MM.1S (cell line): ENCODE measurements around the gene KIF5C.

Experiments
- DNase-seq: peaks from one replicate; pipeline ENCODE4 v3.0.0-alpha.2; 2015
- H2AFZ ChIP-seq: fragments of 300-600 bp; sonication (generic); 2 replicates; pipeline ENCODE4 v1.6.0; 2016; ENCODE audit warnings: antibody characterized with exemption, low read length
- H3F3A ChIP-seq: fragments of 300-600 bp; sonication (generic); 2 replicates; pipeline ENCODE4 v1.6.1; 2016; ENCODE audit warnings: mild to moderate bottlenecking, antibody characterized with exemption, low read length, moderate library complexity, mixed read lengths; ENCODE audit not compliant: insufficient read depth
- H3K27ac ChIP-seq: fragments of 300-600 bp; sonication (generic); 2 replicates; pipeline ENCODE4 v1.5.1; 2016; ENCODE audit warnings: mild to moderate bottlenecking, low read length
- H3K27me3 ChIP-seq: fragments of 300-600 bp; sonication (generic); replicated peaks from 2 replicates; pipeline ENCODE4 v1.6.0; 2016; ENCODE audit warnings: low read length; ENCODE audit not compliant: insufficient read depth
- H3K36me3 ChIP-seq: fragments of 300-600 bp; sonication (generic); replicated peaks from 2 replicates; pipeline ENCODE4 v1.6.1; 2016; ENCODE audit warnings: mild to moderate bottlenecking, low read length, mixed read lengths; ENCODE audit not compliant: insufficient read depth
- H3K4me1 ChIP-seq: fragments of 300-600 bp; sonication (generic); 2 replicates; pipeline ENCODE4 v1.6.1; 2016; ENCODE audit warnings: low read length, mixed read lengths
- H3K4me2 ChIP-seq: fragments of 300-600 bp; sonication (generic); 2 replicates; pipeline ENCODE4 v1.6.0; 2016; ENCODE audit warnings: low read depth, low read length
- H3K4me3 ChIP-seq: fragments of 300-600 bp; sonication (generic); 2 replicates; pipeline ENCODE4 v1.5.1; 2016; ENCODE audit warnings: low read length, mixed read lengths
- H3K79me2 ChIP-seq: fragments of 300-600 bp; sonication (generic); 2 replicates; pipeline ENCODE4 v1.6.1; 2016; ENCODE audit warnings: mixed run types, low read length, mixed read lengths
- H3K9ac ChIP-seq: fragments of 300-600 bp; sonication (generic); 2 replicates; pipeline ENCODE4 v1.6.1; 2016; ENCODE audit warnings: low read length, mixed read lengths
- H3K9me2 ChIP-seq: fragments of 300-600 bp; sonication (generic); replicated peaks from 2 replicates; pipeline ENCODE4 v1.6.1; 2016; ENCODE audit warnings: mild to moderate bottlenecking, low read length, mixed read lengths; ENCODE audit not compliant: insufficient read depth
- H3K9me3 ChIP-seq: fragments of 300-600 bp; sonication (generic); replicated peaks from 2 replicates; pipeline ENCODE4 v1.6.1; 2016; ENCODE audit warnings: mild to moderate bottlenecking, low read length, mixed read lengths; ENCODE audit not compliant: insufficient read depth
- H4K20me1 ChIP-seq: fragments of 300-600 bp; sonication (generic); 2 replicates; pipeline ENCODE4 v1.6.1; 2016; ENCODE audit warnings: mild to moderate bottlenecking, low read length, moderate library complexity, mixed read lengths; ENCODE audit not compliant: insufficient read depth
- EZH2 ChIP-seq: fragments of 300-600 bp; sonication (generic); optimal IDR thresholded peaks from 2 replicates; pipeline ENCODE3; 2017; ENCODE audit warnings: low read depth, mild to moderate bottlenecking, antibody characterized with exemption, low read length, mixed read lengths
- EZH2phosphoT487 ChIP-seq: fragments of 300-600 bp; sonication (generic); IDR thresholded peaks from 2 replicates; pipeline ENCODE4 v1.6.1; 2018; ENCODE audit warnings: antibody characterized with exemption, low read length
- TF ChIP-seq, protein P1 (sequence below): fragments of 300-600 bp; sonication (generic); IDR thresholded peaks from 2 replicates; pipeline ENCODE4 v1.5.1; 2016; ENCODE audit warnings: antibody characterized with exemption, low read length, mixed read lengths

Gene KIF5C

DNA sequence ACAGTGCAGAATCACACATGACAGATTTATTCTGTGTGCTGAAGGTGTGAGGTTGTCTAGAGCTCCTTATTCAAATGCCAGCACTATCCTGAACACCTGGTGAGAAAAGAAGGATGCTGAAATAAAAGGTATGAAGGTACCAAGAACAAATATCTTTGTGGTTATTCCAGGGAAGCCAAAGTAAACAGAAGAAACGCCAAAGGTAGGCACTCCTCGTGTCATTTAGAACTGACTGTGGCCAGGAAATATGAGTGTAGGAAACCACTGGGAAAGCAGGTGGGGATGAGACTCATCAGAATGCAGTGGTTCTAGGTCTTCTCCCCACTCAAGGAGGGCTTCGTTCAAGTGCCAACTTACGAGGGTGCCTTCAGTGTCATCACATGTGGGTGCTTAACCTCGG lies 80.8 kb downstream of the KIF5C start:
- H3K36me3 ChIP-seq, result no peaks in the 10 kb centered on the region
- DNase-seq, result no peak
- no peak overlapping the region for H3K4me3 ChIP-seq
- H3K9ac ChIP-seq, result no peak overlapping the region
- no peaks in the 10 kb centered on the region for H3K9me2 ChIP-seq
- H4K20me1 ChIP-seq, result no peaks in the 10 kb centered on the region
- no peak overlapping the region for H3K4me2 ChIP-seq
- H3K9me3 ChIP-seq, result no peaks in the 10 kb centered on the region
- no peak overlapping the region for H2AFZ ChIP-seq
- no peaks in the 10 kb centered on the region for H3K27me3 ChIP-seq
- H3F3A ChIP-seq, result no peaks in the 10 kb centered on the region
- no peak overlapping the region for H3K27ac ChIP-seq
- no peak for TF ChIP-seq EZH2
- TF ChIP-seq EZH2phosphoT487, result no peak
- TF ChIP-seq, protein P1, sequence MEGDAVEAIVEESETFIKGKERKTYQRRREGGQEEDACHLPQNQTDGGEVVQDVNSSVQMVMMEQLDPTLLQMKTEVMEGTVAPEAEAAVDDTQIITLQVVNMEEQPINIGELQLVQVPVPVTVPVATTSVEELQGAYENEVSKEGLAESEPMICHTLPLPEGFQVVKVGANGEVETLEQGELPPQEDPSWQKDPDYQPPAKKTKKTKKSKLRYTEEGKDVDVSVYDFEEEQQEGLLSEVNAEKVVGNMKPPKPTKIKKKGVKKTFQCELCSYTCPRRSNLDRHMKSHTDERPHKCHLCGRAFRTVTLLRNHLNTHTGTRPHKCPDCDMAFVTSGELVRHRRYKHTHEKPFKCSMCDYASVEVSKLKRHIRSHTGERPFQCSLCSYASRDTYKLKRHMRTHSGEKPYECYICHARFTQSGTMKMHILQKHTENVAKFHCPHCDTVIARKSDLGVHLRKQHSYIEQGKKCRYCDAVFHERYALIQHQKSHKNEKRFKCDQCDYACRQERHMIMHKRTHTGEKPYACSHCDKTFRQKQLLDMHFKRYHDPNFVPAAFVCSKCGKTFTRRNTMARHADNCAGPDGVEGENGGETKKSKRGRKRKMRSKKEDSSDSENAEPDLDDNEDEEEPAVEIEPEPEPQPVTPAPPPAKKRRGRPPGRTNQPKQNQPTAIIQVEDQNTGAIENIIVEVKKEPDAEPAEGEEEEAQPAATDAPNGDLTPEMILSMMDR, result no peak
- H3K79me2 ChIP-seq, result no peaks in the 10 kb centered on the region
- H3K4me1 ChIP-seq, result no peaks in the 10 kb centered on the region

DNA sequence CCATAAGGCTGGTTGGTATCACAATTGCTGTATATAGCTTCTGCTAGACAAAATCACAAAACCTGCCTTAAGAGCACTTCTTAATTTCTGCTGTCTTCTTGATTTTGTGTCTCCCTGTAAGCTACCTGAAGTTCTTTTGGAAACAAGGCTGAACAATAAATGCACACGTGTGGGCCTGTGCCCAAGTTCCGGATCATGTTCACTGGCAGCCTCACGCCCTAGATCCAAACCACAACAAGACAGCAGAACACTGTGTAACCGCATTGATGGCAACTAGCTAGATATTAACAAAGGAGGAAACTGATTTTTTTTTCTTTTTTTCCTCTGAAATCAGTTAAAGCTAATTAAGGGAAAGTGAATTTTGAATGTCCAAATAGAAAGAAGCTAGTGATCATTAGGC lies 82.0 kb downstream of the KIF5C start:
- Histone ChIP-seq H3K4me1 (no peaks in the 10 kb centered on the region), H2AFZ (no peak overlapping the region), H3K79me2 (no peaks in the 10 kb centered on the region), H3K9me2 (no peaks in the 10 kb centered on the region), H3F3A (no peaks in the 10 kb centered on the region), H3K27me3 (no peaks in the 10 kb centered on the region), H3K36me3 (no peaks in the 10 kb centered on the region), H3K9me3 (no peaks in the 10 kb centered on the region), H4K20me1 (no peaks in the 10 kb centered on the region), H3K4me2 (no peak overlapping the region), H3K27ac (no peak overlapping the region), H3K4me3 (no peak overlapping the region), H3K9ac (no peak overlapping the region)
- TF ChIP-seq EZH2, result no peak
- TF ChIP-seq EZH2phosphoT487, result no peak
- TF ChIP-seq, protein P1, result no peak
- no peak for DNase-seq

DNA sequence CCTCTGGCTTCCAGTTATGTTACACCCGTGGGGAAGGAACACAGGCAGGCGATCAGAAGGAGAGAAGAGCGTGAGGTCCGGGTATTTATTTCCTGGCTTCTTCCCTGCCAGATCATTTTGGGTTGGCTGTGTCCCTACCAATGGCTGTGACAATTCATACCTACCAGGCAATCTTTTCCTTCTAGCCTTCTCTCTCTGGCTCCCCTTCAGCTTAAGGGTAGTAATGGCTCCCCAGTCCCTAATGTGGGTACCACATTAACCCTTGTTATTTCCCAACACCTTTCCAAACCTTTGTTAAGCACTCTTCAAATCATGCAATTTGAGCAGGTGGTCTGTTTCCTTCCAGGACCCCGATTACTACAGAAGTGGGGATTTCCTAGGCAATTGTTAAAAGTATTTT lies 84.7 kb downstream of the KIF5C start:
- no peaks in the 10 kb centered on the region for H4K20me1 ChIP-seq
- H3K9me2 ChIP-seq, result no peaks in the 10 kb centered on the region
- TF ChIP-seq EZH2phosphoT487 (no peak), EZH2 (no peak)
- TF ChIP-seq, protein P1, result no peak
- no peaks in the 10 kb centered on the region for H3K9me3 ChIP-seq
- H3K4me1 ChIP-seq, result no peaks in the 10 kb centered on the region
- no peak overlapping the region for H3K9ac ChIP-seq
- H3K4me3 ChIP-seq, result no peak overlapping the region
- no peaks in the 10 kb centered on the region for H3K36me3 ChIP-seq
- no peak for DNase-seq
- no peak overlapping the region for H3K4me2 ChIP-seq
- no peak overlapping the region for H2AFZ ChIP-seq
- H3K79me2 ChIP-seq, result no peaks in the 10 kb centered on the region
- no peaks in the 10 kb centered on the region for H3F3A ChIP-seq
- H3K27me3 ChIP-seq, result no peaks in the 10 kb centered on the region
- no peak overlapping the region for H3K27ac ChIP-seq

DNA sequence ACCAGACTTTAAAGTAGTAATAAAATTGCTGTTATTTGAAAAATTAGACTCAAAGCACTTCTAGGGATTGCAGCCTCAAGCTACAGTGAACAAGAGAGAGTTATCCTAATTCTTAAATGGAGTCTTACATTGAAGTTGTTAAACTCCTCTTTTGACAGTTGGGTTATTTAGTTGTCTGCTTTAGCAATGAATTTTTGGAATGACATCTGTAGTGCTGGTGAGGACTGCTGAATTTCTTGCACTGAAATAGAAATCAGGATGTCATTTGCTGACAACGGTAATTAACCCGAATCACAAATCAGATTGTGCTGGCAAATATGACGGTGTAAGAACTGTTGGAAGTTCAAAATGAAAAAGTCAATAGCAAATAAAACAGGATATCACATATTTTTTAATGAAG lies 85.5 kb downstream of the KIF5C start:
- TF ChIP-seq, protein P1, result no peak
- TF ChIP-seq EZH2phosphoT487 (no peak), EZH2 (no peak)
- Histone ChIP-seq H3K4me2 (no peak overlapping the region), H2AFZ (no peak overlapping the region), H3K36me3 (no peaks in the 10 kb centered on the region), H3K4me1 (no peaks in the 10 kb centered on the region), H4K20me1 (no peaks in the 10 kb centered on the region), H3K79me2 (no peaks in the 10 kb centered on the region), H3K9me3 (no peaks in the 10 kb centered on the region), H3K4me3 (no peak overlapping the region), H3K9ac (no peak overlapping the region), H3K27ac (no peak overlapping the region), H3F3A (no peaks in the 10 kb centered on the region), H3K9me2 (no peaks in the 10 kb centered on the region), H3K27me3 (no peaks in the 10 kb centered on the region)
- DNase-seq, result no peak
